KMS-11 (cell line): ENCODE data around the gene MNAT1.

Experiments used
- H2AFZ ChIP-seq: fragments of 200-600 bp; sonication (generic); 2 replicates; pipeline ENCODE4 v1.6.1; 2016; ENCODE audit warnings: antibody characterized with exemption, mixed run types, low read depth
- H3K27ac ChIP-seq: fragments of 200-600 bp; sonication (generic); 2 replicates; pipeline ENCODE4 v1.6.1; 2016; ENCODE audit warnings: mild to moderate bottlenecking, mixed run types
- H3K27me3 ChIP-seq: fragments of 200-600 bp; sonication (generic); 2 replicates; pipeline ENCODE4 v1.6.1; 2017; ENCODE audit warnings: mild to moderate bottlenecking, low read depth, mixed run types, moderate library complexity; ENCODE audit not compliant: insufficient read depth
- H3K36me3 ChIP-seq: fragments of 200-600 bp; sonication (generic); 2 replicates; pipeline ENCODE4 v1.6.1; 2017; ENCODE audit warnings: mild to moderate bottlenecking, mixed run types; ENCODE audit not compliant: insufficient read depth
- H3K4me1 ChIP-seq: fragments of 200-600 bp; sonication (generic); 2 replicates; pipeline ENCODE4 v1.6.1; 2016; ENCODE audit warnings: mild to moderate bottlenecking, low read depth, mixed run types; ENCODE audit not compliant: poor library complexity, severe bottlenecking
- H3K4me2 ChIP-seq: fragments of 200-600 bp; sonication (generic); 2 replicates; pipeline ENCODE4 v1.7.0; 2016; ENCODE audit warnings: mild to moderate bottlenecking, mixed run types
- H3K4me3 ChIP-seq: fragments of 200-600 bp; sonication (generic); IDR thresholded peaks from 2 replicates; pipeline ENCODE4 v1.6.1; 2017; ENCODE audit warnings: low read depth, low read length, mixed read lengths; ENCODE audit not compliant: insufficient read depth
- H3K79me2 ChIP-seq: fragments of 200-600 bp; sonication (generic); 2 replicates; pipeline ENCODE4 v1.6.1; 2016; ENCODE audit warnings: low read depth, mixed run types; ENCODE audit not compliant: insufficient read depth
- H3K9ac ChIP-seq: fragments of 200-600 bp; sonication (generic); 2 replicates; pipeline ENCODE4 v1.6.1; 2016; ENCODE audit warnings: mild to moderate bottlenecking, mixed run types
- H4K20me1 ChIP-seq: fragments of 200-600 bp; sonication (generic); 2 replicates; pipeline ENCODE4 v1.6.1; 2016; ENCODE audit warnings: mild to moderate bottlenecking, mixed run types; ENCODE audit not compliant: insufficient read depth
- TF ChIP-seq, protein P1 (sequence below): fragments of 200-600 bp; sonication (generic); conservative IDR thresholded peaks from 2 replicates; pipeline ENCODE4 v1.6.1; 2017; ENCODE audit warnings: low read depth, mild to moderate bottlenecking, antibody characterized with exemption, low read length, moderate library complexity, mixed read lengths

The MNAT1 gene

DNA sequence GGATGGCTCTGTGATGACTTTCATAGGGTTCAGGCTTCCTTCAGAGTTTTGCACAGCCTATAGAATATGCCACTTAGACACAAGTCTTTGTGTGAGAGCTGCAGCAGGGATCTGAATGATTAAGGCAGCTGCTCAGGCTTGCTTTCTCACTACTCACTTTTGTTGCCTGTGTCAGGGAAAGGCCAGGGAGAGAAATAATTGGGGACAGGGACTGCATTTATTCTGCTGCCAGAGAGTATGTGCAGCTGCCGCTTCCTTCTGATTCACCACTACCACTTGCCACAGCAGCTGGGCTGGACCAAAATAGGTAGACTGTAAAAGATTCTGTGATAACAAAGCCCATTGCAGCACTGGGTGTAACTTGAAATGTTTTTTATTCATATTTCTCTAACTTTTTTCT lies 196.7 kb downstream of the MNAT1 start:
- no peaks in the 10 kb centered on the region for H3K79me2 ChIP-seq
- no peaks in the 10 kb centered on the region for H4K20me1 ChIP-seq
- TF ChIP-seq, protein P1, sequence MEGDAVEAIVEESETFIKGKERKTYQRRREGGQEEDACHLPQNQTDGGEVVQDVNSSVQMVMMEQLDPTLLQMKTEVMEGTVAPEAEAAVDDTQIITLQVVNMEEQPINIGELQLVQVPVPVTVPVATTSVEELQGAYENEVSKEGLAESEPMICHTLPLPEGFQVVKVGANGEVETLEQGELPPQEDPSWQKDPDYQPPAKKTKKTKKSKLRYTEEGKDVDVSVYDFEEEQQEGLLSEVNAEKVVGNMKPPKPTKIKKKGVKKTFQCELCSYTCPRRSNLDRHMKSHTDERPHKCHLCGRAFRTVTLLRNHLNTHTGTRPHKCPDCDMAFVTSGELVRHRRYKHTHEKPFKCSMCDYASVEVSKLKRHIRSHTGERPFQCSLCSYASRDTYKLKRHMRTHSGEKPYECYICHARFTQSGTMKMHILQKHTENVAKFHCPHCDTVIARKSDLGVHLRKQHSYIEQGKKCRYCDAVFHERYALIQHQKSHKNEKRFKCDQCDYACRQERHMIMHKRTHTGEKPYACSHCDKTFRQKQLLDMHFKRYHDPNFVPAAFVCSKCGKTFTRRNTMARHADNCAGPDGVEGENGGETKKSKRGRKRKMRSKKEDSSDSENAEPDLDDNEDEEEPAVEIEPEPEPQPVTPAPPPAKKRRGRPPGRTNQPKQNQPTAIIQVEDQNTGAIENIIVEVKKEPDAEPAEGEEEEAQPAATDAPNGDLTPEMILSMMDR: no peak
- no peak overlapping the region for H3K4me3 ChIP-seq
- H3K9ac ChIP-seq: no peak overlapping the region
- no peaks in the 10 kb centered on the region for H3K4me1 ChIP-seq
- no peak overlapping the region for H2AFZ ChIP-seq
- no peaks in the 10 kb centered on the region for H3K36me3 ChIP-seq
- no peak overlapping the region for H3K27ac ChIP-seq
- H3K27me3 ChIP-seq: no peaks in the 10 kb centered on the region
- H3K4me2 ChIP-seq: no peak overlapping the region

DNA sequence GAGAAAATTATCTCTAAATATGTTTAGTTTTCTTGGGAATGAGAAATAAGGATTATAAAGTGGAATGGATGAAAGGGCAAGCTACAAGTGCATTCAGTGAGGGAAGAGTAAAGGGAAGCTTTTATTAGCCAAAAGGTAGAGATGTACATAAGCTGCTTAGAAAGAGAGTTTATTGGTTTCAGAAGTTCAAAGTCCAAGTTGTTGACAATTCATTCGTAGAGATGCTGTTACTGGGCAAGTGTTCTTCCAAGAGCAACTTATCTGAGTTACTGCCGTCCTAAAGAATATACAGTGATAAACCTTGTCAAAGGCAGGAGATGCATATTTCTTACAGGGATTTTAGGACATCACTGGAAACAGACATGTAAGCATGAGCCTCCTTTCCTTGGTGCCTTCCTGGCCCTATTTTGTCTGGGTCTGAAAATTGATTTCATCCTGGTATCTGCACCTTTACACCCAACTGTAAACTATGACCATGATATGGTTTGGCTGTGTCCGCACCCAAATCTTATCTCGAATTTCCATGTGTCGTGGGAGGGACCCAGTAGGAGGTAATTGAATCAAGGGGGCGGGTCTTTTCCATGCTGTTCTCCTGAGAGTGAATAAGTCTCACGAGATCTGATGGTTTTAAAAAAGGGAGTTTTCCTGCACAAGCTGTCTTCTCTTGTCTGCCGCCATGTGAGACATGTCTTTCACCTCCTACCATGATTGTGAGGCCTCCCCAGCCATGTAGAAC lies 199.5 kb downstream of the MNAT1 start:
- Histone ChIP-seq H3K27ac (no peak overlapping the region), H3K4me2 (no peak overlapping the region)

DNA sequence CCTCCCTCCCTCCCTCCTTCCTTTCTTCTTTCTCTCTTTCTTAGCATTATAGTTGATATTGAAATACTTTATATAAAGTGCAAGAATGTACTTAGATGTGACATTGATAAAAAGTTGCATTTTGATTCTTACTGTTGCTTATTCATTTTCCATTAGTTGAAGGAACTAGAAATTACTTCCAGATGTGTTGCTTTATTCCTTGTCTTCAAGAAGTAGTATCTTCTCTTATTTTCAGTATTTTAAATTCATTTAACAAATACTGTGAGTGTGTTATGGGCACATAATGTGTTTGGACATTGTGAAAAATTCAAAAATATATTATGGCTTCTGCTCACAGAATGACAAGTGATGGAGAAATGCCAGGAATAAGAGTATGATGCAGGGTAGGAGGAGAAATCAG lies 200.8 kb downstream of the MNAT1 start:
- H3K4me3 ChIP-seq: no peak overlapping the region
- no peak overlapping the region for H3K27ac ChIP-seq
- H3K9ac ChIP-seq: no peak overlapping the region
- H2AFZ ChIP-seq: no peak overlapping the region
- H3K4me2 ChIP-seq: no peak overlapping the region
- TF ChIP-seq, protein P1: no peak
- H3K27me3 ChIP-seq: no peaks in the 10 kb centered on the region
- no peaks in the 10 kb centered on the region for H3K36me3 ChIP-seq
- no peaks in the 10 kb centered on the region for H3K4me1 ChIP-seq
- H4K20me1 ChIP-seq: no peaks in the 10 kb centered on the region
- no peaks in the 10 kb centered on the region for H3K79me2 ChIP-seq

More for the DNA sequence above, 199.5 kb downstream of the MNAT1 start:
- no peaks in the 10 kb centered on the region for H3K4me1 ChIP-seq
- H4K20me1 ChIP-seq: no peaks in the 10 kb centered on the region
- H3K9ac ChIP-seq: no peak overlapping the region
- H3K4me3 ChIP-seq: no peak overlapping the region
- no peaks in the 10 kb centered on the region for H3K79me2 ChIP-seq
- TF ChIP-seq, protein P1: no peak
- H3K36me3 ChIP-seq: no peaks in the 10 kb centered on the region
- no peaks in the 10 kb centered on the region for H3K27me3 ChIP-seq
- H2AFZ ChIP-seq: no peak overlapping the region

DNA sequence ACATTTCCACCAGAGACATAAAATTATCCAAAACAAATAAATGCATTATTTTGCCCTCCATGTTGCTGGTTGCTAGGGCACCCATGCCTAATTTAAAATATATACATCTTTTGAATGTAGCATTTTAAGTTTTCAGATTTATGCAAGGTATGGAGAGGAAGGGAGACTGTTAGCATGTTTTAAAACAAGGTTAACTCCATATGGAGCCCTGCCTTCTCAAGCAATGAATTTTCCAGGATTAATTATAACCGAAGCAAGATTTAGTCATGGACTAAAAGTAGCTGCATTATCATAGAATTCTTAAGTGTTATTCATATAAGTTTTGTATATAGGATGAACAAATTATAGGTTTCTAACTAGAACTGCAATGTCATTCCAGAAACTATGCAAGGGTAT lies 209.1 kb downstream of the MNAT1 start:
- Histone ChIP-seq H3K4me3 (no peak overlapping the region), H3K9ac (no peak overlapping the region), H3K4me2 (no peak overlapping the region), H2AFZ (no peak overlapping the region), H3K27me3 (no peaks in the 10 kb centered on the region), H4K20me1 (no peaks in the 10 kb centered on the region), H3K4me1 (peaks cover 11% of the 10 kb centered on the region), H3K79me2 (no peaks in the 10 kb centered on the region), H3K36me3 (no peaks in the 10 kb centered on the region), H3K27ac (no peak overlapping the region)
- TF ChIP-seq, protein P1: no peak
